ENCODE data around the gene PDZD2. TPM values are rescaled to one million over a fixed set of nuclear protein-coding genes. Genes with fewer than 3 reads are reported as not detected.

PDZD2 gene
- total RNA-seq, 1 donor from 2014 or later, result 2.6 TPM

GRCh38 chr5:31798168-31798567 lies 159.2 kb downstream of the PDZD2 start:
- Histone ChIP-seq H3K4me3 (ENCODE audit: low read length in 3 of 3) (no peak overlapping the region), H3K36me3 (ENCODE audit: control insufficient read depth in 3 of 3, insufficient read depth in 3 of 3, low read length in 3 of 3) (no peaks in the 10 kb centered on the region), H3K27me3 (ENCODE audit: control insufficient read depth in 3 of 3, insufficient read depth in 3 of 3, low read length in 3 of 3) (peaks cover 0 to 4% (median 0%) of the 10 kb centered on the region in 3 donors), H3K9me3 (ENCODE audit: control insufficient read depth in 3 of 3, low read length in 3 of 3) (no peaks in the 10 kb centered on the region), H3K27ac (ENCODE audit: low read depth, low read length) (no peak overlapping the region), H3K9ac (ENCODE audit: low read depth in 1 of 3, low read length in 3 of 3) (no peak overlapping the region), H3K4me1 (ENCODE audit: control insufficient read depth in 3 of 3, insufficient read depth in 3 of 3, low read length in 3 of 3) (no peaks in the 10 kb centered on the region)

GRCh38 chr5:31800351-31800750 lies 161.4 kb downstream of the PDZD2 start:
- H3K27ac ChIP-seq (ENCODE audit: low read depth, low read length), result no peak overlapping the region
- no peak overlapping the region for H3K4me3 ChIP-seq (ENCODE audit: low read length in 3 of 3)
- H3K27me3 ChIP-seq (ENCODE audit: control insufficient read depth in 3 of 3, insufficient read depth in 3 of 3, low read length in 3 of 3), result peaks cover 0 to 4% (median 0%) of the 10 kb centered on the region in 3 donors
- no peak overlapping the region for H3K9ac ChIP-seq (ENCODE audit: low read depth in 1 of 3, low read length in 3 of 3)
- H3K36me3 ChIP-seq (ENCODE audit: control insufficient read depth in 3 of 3, insufficient read depth in 3 of 3, low read length in 3 of 3), result no peaks in the 10 kb centered on the region
- H3K9me3 ChIP-seq (ENCODE audit: control insufficient read depth in 3 of 3, low read length in 3 of 3), result no peaks in the 10 kb centered on the region
- no peaks in the 10 kb centered on the region for H3K4me1 ChIP-seq (ENCODE audit: control insufficient read depth in 3 of 3, insufficient read depth in 3 of 3, low read length in 3 of 3)

- Histone ChIP-seq H3K27ac (ENCODE audit: low read depth, low read length) (no peak overlapping the region), H3K4me1 (ENCODE audit: control insufficient read depth in 3 of 3, insufficient read depth in 3 of 3, low read length in 3 of 3) (no peaks in the 10 kb centered on the region), H3K9me3 (ENCODE audit: control insufficient read depth in 3 of 3, low read length in 3 of 3) (no peaks in the 10 kb centered on the region), H3K9ac (ENCODE audit: low read depth in 1 of 3, low read length in 3 of 3) (no peak overlapping the region), H3K36me3 (ENCODE audit: control insufficient read depth in 3 of 3, insufficient read depth in 3 of 3, low read length in 3 of 3) (no peaks in the 10 kb centered on the region), H3K27me3 (ENCODE audit: control insufficient read depth in 3 of 3, insufficient read depth in 3 of 3, low read length in 3 of 3) (no peaks in the 10 kb centered on the region), H3K4me3 (ENCODE audit: low read length in 3 of 3) (no peak overlapping the region)
Measured at GRCh38 chr5:31805785-31806400, 167.0 kb downstream of the PDZD2 start.

- no peaks in the 10 kb centered on the region for H3K4me1 ChIP-seq (ENCODE audit: control insufficient read depth in 3 of 3, insufficient read depth in 3 of 3, low read length in 3 of 3)
- no peak overlapping the region for H3K9ac ChIP-seq (ENCODE audit: low read depth in 1 of 3, low read length in 3 of 3)
- H3K36me3 ChIP-seq (ENCODE audit: control insufficient read depth in 3 of 3, insufficient read depth in 3 of 3, low read length in 3 of 3), result no peaks in the 10 kb centered on the region
- H3K4me3 ChIP-seq (ENCODE audit: low read length in 3 of 3), result no peak overlapping the region
- H3K9me3 ChIP-seq (ENCODE audit: control insufficient read depth in 3 of 3, low read length in 3 of 3), result no peaks in the 10 kb centered on the region
- no peaks in the 10 kb centered on the region for H3K27me3 ChIP-seq (ENCODE audit: control insufficient read depth in 3 of 3, insufficient read depth in 3 of 3, low read length in 3 of 3)
- no peak overlapping the region for H3K27ac ChIP-seq (ENCODE audit: low read depth, low read length)
Measured at GRCh38 chr5:31806561-31806960, 167.6 kb downstream of the PDZD2 start.

GRCh38 chr5:31807789-31808540 lies 169.0 kb downstream of the PDZD2 start:
- Histone ChIP-seq H3K4me3 (ENCODE audit: low read length in 3 of 3) (no peak overlapping the region), H3K9ac (ENCODE audit: low read depth in 1 of 3, low read length in 3 of 3) (no peak overlapping the region), H3K4me1 (ENCODE audit: control insufficient read depth in 3 of 3, insufficient read depth in 3 of 3, low read length in 3 of 3) (no peaks in the 10 kb centered on the region), H3K36me3 (ENCODE audit: control insufficient read depth in 3 of 3, insufficient read depth in 3 of 3, low read length in 3 of 3) (no peaks in the 10 kb centered on the region), H3K27me3 (ENCODE audit: control insufficient read depth in 3 of 3, insufficient read depth in 3 of 3, low read length in 3 of 3) (no peaks in the 10 kb centered on the region), H3K9me3 (ENCODE audit: control insufficient read depth in 3 of 3, low read length in 3 of 3) (no peaks in the 10 kb centered on the region), H3K27ac (ENCODE audit: low read depth, low read length) (no peak overlapping the region)

GRCh38 chr5:31809050-31809870 lies 170.3 kb downstream of the PDZD2 start:
- no peak overlapping the region for H3K9ac ChIP-seq (ENCODE audit: low read depth in 1 of 3, low read length in 3 of 3)
- H3K4me1 ChIP-seq (ENCODE audit: control insufficient read depth in 3 of 3, insufficient read depth in 3 of 3, low read length in 3 of 3), result no peaks in the 10 kb centered on the region
- no peaks in the 10 kb centered on the region for H3K27me3 ChIP-seq (ENCODE audit: control insufficient read depth in 3 of 3, insufficient read depth in 3 of 3, low read length in 3 of 3)
- H3K4me3 ChIP-seq (ENCODE audit: low read length in 3 of 3), result no peak overlapping the region
- H3K27ac ChIP-seq (ENCODE audit: low read depth, low read length), result no peak overlapping the region
- no peaks in the 10 kb centered on the region for H3K36me3 ChIP-seq (ENCODE audit: control insufficient read depth in 3 of 3, insufficient read depth in 3 of 3, low read length in 3 of 3)
- no peaks in the 10 kb centered on the region for H3K9me3 ChIP-seq (ENCODE audit: control insufficient read depth in 3 of 3, low read length in 3 of 3)

- Histone ChIP-seq H3K9me3 (ENCODE audit: control insufficient read depth in 3 of 3, low read length in 3 of 3) (no peaks in the 10 kb centered on the region), H3K4me1 (ENCODE audit: control insufficient read depth in 3 of 3, insufficient read depth in 3 of 3, low read length in 3 of 3) (no peaks in the 10 kb centered on the region), H3K27me3 (ENCODE audit: control insufficient read depth in 3 of 3, insufficient read depth in 3 of 3, low read length in 3 of 3) (no peaks in the 10 kb centered on the region), H3K4me3 (ENCODE audit: low read length in 3 of 3) (no peak overlapping the region), H3K9ac (ENCODE audit: low read depth in 1 of 3, low read length in 3 of 3) (no peak overlapping the region), H3K27ac (ENCODE audit: low read depth, low read length) (no peak overlapping the region), H3K36me3 (ENCODE audit: control insufficient read depth in 3 of 3, insufficient read depth in 3 of 3, low read length in 3 of 3) (no peaks in the 10 kb centered on the region)
Measured at GRCh38 chr5:31811210-31811609, 172.3 kb downstream of the PDZD2 start.

GRCh38 chr5:31815376-31815775 lies 176.4 kb downstream of the PDZD2 start:
- H3K9ac ChIP-seq (ENCODE audit: low read depth in 1 of 3, low read length in 3 of 3), result no peak overlapping the region
- no peaks in the 10 kb centered on the region for H3K27me3 ChIP-seq (ENCODE audit: control insufficient read depth in 3 of 3, insufficient read depth in 3 of 3, low read length in 3 of 3)
- no peak overlapping the region for H3K4me3 ChIP-seq (ENCODE audit: low read length in 3 of 3)
- H3K9me3 ChIP-seq (ENCODE audit: control insufficient read depth in 3 of 3, low read length in 3 of 3), result no peaks in the 10 kb centered on the region
- no peaks in the 10 kb centered on the region for H3K4me1 ChIP-seq (ENCODE audit: control insufficient read depth in 3 of 3, insufficient read depth in 3 of 3, low read length in 3 of 3)
- no peaks in the 10 kb centered on the region for H3K36me3 ChIP-seq (ENCODE audit: control insufficient read depth in 3 of 3, insufficient read depth in 3 of 3, low read length in 3 of 3)
- no peak overlapping the region for H3K27ac ChIP-seq (ENCODE audit: low read depth, low read length)

- H3K36me3 ChIP-seq (ENCODE audit: control insufficient read depth in 3 of 3, insufficient read depth in 3 of 3, low read length in 3 of 3), result no peaks in the 10 kb centered on the region
- no peaks in the 10 kb centered on the region for H3K9me3 ChIP-seq (ENCODE audit: control insufficient read depth in 3 of 3, low read length in 3 of 3)
- H3K27me3 ChIP-seq (ENCODE audit: control insufficient read depth in 3 of 3, insufficient read depth in 3 of 3, low read length in 3 of 3), result peaks cover 0 to 2% (median 0%) of the 10 kb centered on the region in 3 donors
- no peaks in the 10 kb centered on the region for H3K4me1 ChIP-seq (ENCODE audit: control insufficient read depth in 3 of 3, insufficient read depth in 3 of 3, low read length in 3 of 3)
- no peak overlapping the region for H3K4me3 ChIP-seq (ENCODE audit: low read length in 3 of 3)
- H3K27ac ChIP-seq (ENCODE audit: low read depth, low read length), result no peak overlapping the region
- H3K9ac ChIP-seq (ENCODE audit: low read depth in 1 of 3, low read length in 3 of 3), result no peak overlapping the region
Measured at GRCh38 chr5:31819926-31820516, 181.1 kb downstream of the PDZD2 start.

Data from skeletal muscle tissue (tissue), 4 donors.